HepG2 (cell line): ENCODE results near the gene OTP. TPM values are rescaled to one million over a fixed set of nuclear protein-coding genes. Genes with fewer than 3 reads are reported as not detected.

Source experiments
- ATAC-seq: fragments of 200-7000 bp; cut with Tn5 transposase; 3 replicates; pipeline ENCODE4 v1.9.1; 2020; ENCODE audit warnings: mild to moderate bottlenecking, moderate library complexity
- BruUV-seq: library from RNA; stranded (reverse); fragments of 400-500 nt; replicated peaks from 2 replicates; lab custom pipeline; 2021; lab: Mats Ljungman, UMichigan
- CTCF ChIA-PET: fragments of 300-600 bp; formaldehyde crosslinking; extraction: SDS; loops from one replicate; lab custom pipeline; 2021; ENCODE audit warnings: low total read pairs, inconsistent platforms, low intra/inter-chr PET ratio; lab: Yijun Ruan, JAX
- POLR2A ChIA-PET: fragments of 350-600 bp; sonication (Branson Sonifier 250); formaldehyde crosslinking; loops from one replicate; lab custom pipeline; 2020; ENCODE audit warnings: antibody characterized with exemption, inconsistent platforms; lab: Yijun Ruan, JAX
- DNase-seq: peaks from one replicate; pipeline ENCODE4 v3.0.0-alpha.2; 2015; ENCODE audit warnings: low spot score
- FAIRE-seq: peaks from 3 replicates; lab custom pipeline; 2011; peaks lifted over from hg19 to GRCh38; lab: Jason Lieb, UNC
- H2AFZ ChIP-seq: one replicate; pipeline ENCODE4 v1.6.1; 2011; ENCODE audit warnings: low read length, inconsistent platforms
- H3K27ac ChIP-seq: fragments of 300-600 bp; 3 replicates; pipeline ENCODE4 v1.8.0; 2011; ENCODE audit warnings: mixed run types, mild to moderate bottlenecking, mixed read lengths, low read length, inconsistent platforms; ENCODE audit not compliant: insufficient read depth; ENCODE audit errors: extremely low read length
- H3K27me3 ChIP-seq, 2 experiments: fragments of 200-600 bp in 1 of 2; 2 replicates in 1 of 2; 3 replicates in 1 of 2; pipeline versions ENCODE4 v1.6.0 to v1.8.0; 2011; ENCODE audit warnings: low read length in 2 of 2, mild to moderate bottlenecking in 2 of 2, moderate library complexity in 2 of 2, inconsistent platforms in 1 of 2; ENCODE audit not compliant: insufficient read depth in 2 of 2, control insufficient read depth in 1 of 2
- H3K36me3 ChIP-seq, 2 experiments: fragments of 200-600 bp in 1 of 2; replicated peaks in 1 of 2; 2 replicates in 1 of 2; 3 replicates in 1 of 2; pipeline versions ENCODE4 v1.5.1 to v1.8.0; 2011; ENCODE audit warnings: low read length in 2 of 2, inconsistent platforms in 1 of 2; ENCODE audit not compliant: insufficient read depth in 2 of 2, control insufficient read depth in 1 of 2
- H3K4me1 ChIP-seq: 2 replicates; pipeline ENCODE4 v1.5.1; 2012; ENCODE audit warnings: low read length, inconsistent platforms; ENCODE audit not compliant: insufficient read depth
- H3K4me2 ChIP-seq: 2 replicates; pipeline ENCODE4 v1.6.0; 2011; ENCODE audit warnings: low read depth, low read length, inconsistent platforms
- H3K4me3 ChIP-seq, 3 experiments: fragments of 200-600 bp in 1 of 3; sonication (generic), shearing (Covaris generic) in 1 of 3; replicated peaks in 1 of 3; 2 replicates each; pipeline ENCODE4 v1.5.1; 2011 to 2016; ENCODE audit warnings: low read length in 3 of 3, inconsistent platforms in 2 of 3, low read depth in 2 of 3, mild to moderate bottlenecking in 2 of 3, control low read depth in 1 of 3, mixed read lengths in 1 of 3; ENCODE audit not compliant: insufficient read depth in 1 of 3
- H3K79me2 ChIP-seq: one replicate; pipeline ENCODE4 v1.6.1; 2011; ENCODE audit warnings: low read length, inconsistent platforms; ENCODE audit not compliant: insufficient read depth
- H3K9ac ChIP-seq: 2 replicates; pipeline ENCODE4 v1.6.0; 2011; ENCODE audit warnings: mild to moderate bottlenecking, low read depth, low read length, inconsistent platforms; ENCODE audit not compliant: insufficient read depth
- H3K9me3 ChIP-seq: 2 replicates; pipeline ENCODE4 v1.5.1; 2012; ENCODE audit warnings: mild to moderate bottlenecking, low read length
- H4K20me1 ChIP-seq: 2 replicates; pipeline ENCODE4 v1.6.0; 2011; ENCODE audit warnings: inconsistent platforms, mild to moderate bottlenecking, low read length, moderate library complexity; ENCODE audit not compliant: insufficient read depth
- HDAC6 ChIP-seq: fragments of 200-600 bp; sonication (generic); IDR thresholded peaks from 2 replicates; pipeline ENCODE4 v1.7.0; 2017; ENCODE audit warnings: mild to moderate bottlenecking, antibody characterized with exemption, low read length, low read depth
- RBM39 ChIP-seq: fragments of 200-400 bp; formaldehyde crosslinking; IDR thresholded peaks from one replicate; pipeline ENCODE4 v1.6.1; 2018; ENCODE audit warnings: antibody characterized with exemption, mild to moderate bottlenecking, low read depth, low read length; ENCODE audit not compliant: poor library complexity, severe bottlenecking
- ZFYVE20 ChIP-seq: sonication (generic); formaldehyde crosslinking; IDR thresholded peaks from 2 replicates; pipeline ENCODE4 v1.8.0; 2023; ENCODE audit warnings: low read depth, mild to moderate bottlenecking, moderate library complexity, missing genetic modification reagents, borderline replicate concordance
- WGBS: methylation state at CpG from one replicate; pipeline ENCODE4 v1.1.6; 2017; ENCODE audit warnings: low lambda C conversion rate; 5-methylcytosine and 5-hydroxymethylcytosine counted together
- in situ Hi-C: cut with HindIII; loops from 2 replicates; pipeline ENCODE4 v1.10.0; 2017; ENCODE audit warnings: low pct_unique_long_range_greater_than_20kb; ENCODE audit not compliant: extremely low pct_ligation_motif_present
- intact Hi-C: fragments of 100-400 bp; cut with micrococcal nuclease; formaldehyde crosslinking; loops from one replicate; pipeline ENCODE4 v1.10.0; 2022; ENCODE audit not compliant: unreplicated experiment
- polyA plus RNA-seq, 8 experiments: library from polyadenylated mRNA; depleted of rRNA in 3 of 8; stranded (reverse) in 7 of 8; unstranded in 1 of 8; fragments of >200 nt; fragmentation: Illumina TruSeq in 4 of 8; extraction: Trizol in 4 of 8; gene quantifications; 2 replicates each; pipeline versions ENCODE4 v1.2.1 to v1.2.3, GENCODE V29; 2011 to 2016; ENCODE audit warnings: low read depth in 4 of 8, missing spikeins in 1 of 8, mixed read lengths in 1 of 8; ENCODE audit not compliant: insufficient read depth in 1 of 8
- total RNA-seq, 5 experiments: library from RNA; depleted of rRNA; stranded (reverse); fragments of >200 nt; fragmentation: Illumina TruSeq; extraction: Trizol; gene quantifications; 2 replicates each; pipeline ENCODE4 v1.2.3, GENCODE V29; 2016; ENCODE audit warnings: low read depth in 1 of 5

Gene OTP
- total and polyA plus RNA-seq, 2 of the 13 experiments (the other 11 are each of a cell fraction or from before 2014, with no cell fraction given) = not detected

GRCh38 chr5:77649776-77650175 lies 11.3 kb upstream of the OTP start (continued):
- no peak for TF ChIP-seq HDAC6

GRCh38 chr5:77645995-77646639 lies 7.6 kb upstream of the OTP start:
- WGBS = 39% methylated on average over 6 of the region's 11 CpGs
- no peaks in the 10 kb centered on the region for H3K79me2 ChIP-seq
- ChIA-PET CTCF (interaction anchor here (2.1 kb wide), 1 partner anchor 362 kb away, joined by 9 read pairs; no protein-coding TSS in a partner anchor), POLR2A (no interaction called here)
- peaks cover 5 to 43% of the 10 kb centered on the region in 2 experiments; a peak in 4 of 5 replicates for H3K27me3 ChIP-seq
- no peaks in the 10 kb centered on the region for H3K36me3 ChIP-seq
- DNase-seq (no peak), ATAC-seq (no peak), FAIRE-seq (no peak)
- no peaks in the 10 kb centered on the region for H3K9me3 ChIP-seq
- no peak for TF ChIP-seq RBM39
- no peak for TF ChIP-seq ZFYVE20 (CRISPR knock-in tag)
- intact Hi-C loops (loop anchor here (1.0 kb wide), 1 partner anchor 362 kb away; no protein-coding TSS in a partner anchor), in situ Hi-C loops (loop anchor here (10.0 kb wide), 1 partner anchor 339 kb away; no protein-coding TSS in a partner anchor)
- H3K4me1 ChIP-seq = no peaks in the 10 kb centered on the region
- H2AFZ ChIP-seq = no peak overlapping the region
- peak overlapping the region in 2 of 3 experiments; percentile 30 to 59; a peak in 1 of 6 replicates for H3K4me3 ChIP-seq
- peak overlapping the region; percentile 93 for H3K4me2 ChIP-seq
- H3K27ac ChIP-seq = no peak overlapping the region
- no TSS peak for BruUV-seq
- H4K20me1 ChIP-seq = no peaks in the 10 kb centered on the region
- H3K9ac ChIP-seq = no peak overlapping the region
